HuH-7 (cell line): ENCODE measurements around the gene MEGF8.
A peak's percentile ranks its signal among the peaks of the same experiment; 100 is the strongest.

Source experiments
- DNase-seq: peaks from one replicate; pipeline ENCODE4 v3.0.0; 2011; ENCODE audit warnings: low spot score

Gene MEGF8

GRCh38 chr19:42325308-42325895, at the start of gene MEGF8:
MEGF8 (plus strand) TSS chr19:42325635; CDS start chr19:42326244, 609 bp downstream.
- DNase-seq = peak; percentile 99

- no peak for DNase-seq
Measured at GRCh38 chr19:42276284-42276683, 49.2 kb upstream of the MEGF8 start.

- no peak for DNase-seq
Measured at GRCh38 chr19:42276821-42277220, 48.6 kb upstream of the MEGF8 start.

- no peak for DNase-seq
Measured at GRCh38 chr19:42277821-42278451, 47.5 kb upstream of the MEGF8 start.

GRCh38 chr19:42278452-42279154, 46.8 kb upstream of the MEGF8 start:
- no peak for DNase-seq

GRCh38 chr19:42279155-42279901, 46.1 kb upstream of the MEGF8 start:
- DNase-seq = no peak

- DNase-seq = peak; percentile 100
Measured at GRCh38 chr19:42279902-42280814, 45.3 kb upstream of the MEGF8 start.

- DNase-seq = no peak
Measured at GRCh38 chr19:42280815-42281145, 44.7 kb upstream of the MEGF8 start.

GRCh38 chr19:42281146-42281826, 44.1 kb upstream of the MEGF8 start:
- no peak for DNase-seq

- DNase-seq = no peak
Measured at GRCh38 chr19:42281827-42282762, 43.3 kb upstream of the MEGF8 start.

GRCh38 chr19:42282819-42283187, 42.6 kb upstream of the MEGF8 start:
- no peak for DNase-seq

- DNase-seq = peak; percentile 99
Measured at GRCh38 chr19:42283188-42284065, 42.0 kb upstream of the MEGF8 start.

GRCh38 chr19:42284066-42284501, 41.4 kb upstream of the MEGF8 start:
- DNase-seq = peak; percentile 82

- DNase-seq = no peak
Measured at GRCh38 chr19:42284591-42285341, 40.7 kb upstream of the MEGF8 start.

GRCh38 chr19:42285541-42285941, 39.9 kb upstream of the MEGF8 start:
- DNase-seq = no peak

GRCh38 chr19:42285988-42286348, 39.5 kb upstream of the MEGF8 start:
- no peak for DNase-seq

- no peak for DNase-seq
Measured at GRCh38 chr19:42286349-42287016, 39.0 kb upstream of the MEGF8 start.
